Stimulated activated CD4-positive, alpha-beta T cell treated with anti-CD3 and anti-CD28 coated beads, TNF-alpha, amount 100 ng/mL, for 24 hours (primary cell): ENCODE measurements around the gene HOATZ.

ENCODE experiments used
- DNase-seq, 3 experiments: peaks; one replicate each; pipeline ENCODE4 v3.0.0-alpha.2; 2020; ENCODE audit warnings: low read depth in 3 of 3

Gene HOATZ

DNA sequence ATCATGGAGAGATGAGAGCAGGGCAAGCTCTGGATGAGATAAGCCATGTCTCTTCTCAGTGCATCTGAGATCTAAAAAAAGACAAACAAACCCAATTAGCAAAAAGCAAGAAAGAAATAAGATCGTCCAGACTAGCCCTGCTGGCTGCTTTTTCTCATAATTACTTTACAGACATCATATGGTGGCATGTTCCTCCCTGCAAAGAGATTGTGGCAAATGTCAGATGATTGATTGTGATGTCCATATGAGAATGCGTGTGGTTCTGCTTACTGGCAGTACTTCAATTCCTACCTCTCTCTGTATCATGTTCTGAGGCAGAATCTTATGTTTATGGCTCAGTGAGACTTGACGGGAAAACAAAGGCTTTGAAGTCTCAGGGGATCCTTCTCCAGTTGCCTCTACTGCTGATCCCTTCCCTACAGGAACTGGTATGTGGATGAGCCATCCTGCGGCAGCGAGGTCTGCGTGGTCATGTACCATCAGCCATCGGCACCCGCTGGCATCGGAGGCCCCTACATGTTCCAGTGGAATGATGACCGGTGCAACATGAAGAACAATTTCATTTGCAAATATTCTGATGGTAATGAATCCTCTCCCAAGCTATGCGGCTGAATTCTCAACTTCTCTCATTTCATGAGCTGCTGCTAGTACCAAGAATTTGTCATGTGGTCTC, 34.8 kb downstream of the HOATZ start:
- no peak for DNase-seq

DNA sequence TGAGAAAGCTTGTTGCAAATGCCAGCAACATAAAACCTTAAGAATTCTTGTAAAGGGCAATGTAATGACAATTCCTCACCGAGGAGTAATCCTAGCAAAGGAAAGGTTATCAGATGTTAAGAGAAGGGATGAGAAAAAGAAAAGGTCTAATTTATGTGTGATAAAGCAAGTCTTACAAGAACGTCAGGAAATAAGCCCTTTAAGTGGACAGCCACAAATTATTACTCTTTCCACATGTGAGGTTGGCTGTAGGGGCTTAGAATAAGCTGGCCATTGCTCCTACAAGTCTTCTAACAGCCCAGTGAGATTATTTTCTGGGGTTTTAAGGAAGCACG, 35.3 kb downstream of the HOATZ start:
- DNase-seq, result no peak

DNA sequence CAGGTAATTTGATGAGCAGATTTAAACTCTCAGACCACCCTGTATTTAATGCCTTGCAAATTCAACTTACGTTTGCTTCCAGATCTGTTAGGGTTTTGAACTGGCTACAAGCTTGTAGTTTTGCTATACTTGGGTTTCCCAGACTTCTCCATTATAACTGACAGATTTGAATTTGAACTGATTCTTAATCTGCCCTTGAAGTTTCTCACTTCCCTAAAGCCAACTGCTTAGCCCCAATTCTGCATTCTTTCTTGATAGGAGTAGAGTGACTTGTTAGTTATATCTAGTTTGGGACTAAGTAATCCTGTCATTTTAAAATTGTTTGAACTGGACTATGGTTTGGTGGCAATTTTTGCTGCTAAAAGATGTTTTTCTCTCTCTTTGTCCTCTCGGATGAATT, 35.7 kb downstream of the HOATZ start:
- no peak for DNase-seq

DNA sequence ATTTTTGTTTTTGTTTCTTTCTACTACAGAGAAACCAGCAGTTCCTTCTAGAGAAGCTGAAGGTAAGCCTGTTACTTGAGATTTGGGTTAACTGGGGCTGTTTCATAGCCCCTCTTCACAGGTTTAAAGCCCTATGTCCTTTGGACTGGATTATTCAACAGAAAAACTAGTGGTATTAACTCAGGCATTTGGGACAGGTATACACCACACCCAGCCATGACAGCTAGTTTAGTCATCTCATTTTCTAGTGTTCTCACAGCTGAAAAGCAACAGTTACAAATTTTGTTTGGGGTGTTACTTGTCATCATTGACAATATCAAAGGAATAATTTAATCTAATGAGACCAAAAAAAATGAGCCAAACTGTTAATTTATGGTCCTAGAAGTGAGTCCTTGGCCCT, 40.0 kb downstream of the HOATZ start:
- DNase-seq, result no peak

DNA sequence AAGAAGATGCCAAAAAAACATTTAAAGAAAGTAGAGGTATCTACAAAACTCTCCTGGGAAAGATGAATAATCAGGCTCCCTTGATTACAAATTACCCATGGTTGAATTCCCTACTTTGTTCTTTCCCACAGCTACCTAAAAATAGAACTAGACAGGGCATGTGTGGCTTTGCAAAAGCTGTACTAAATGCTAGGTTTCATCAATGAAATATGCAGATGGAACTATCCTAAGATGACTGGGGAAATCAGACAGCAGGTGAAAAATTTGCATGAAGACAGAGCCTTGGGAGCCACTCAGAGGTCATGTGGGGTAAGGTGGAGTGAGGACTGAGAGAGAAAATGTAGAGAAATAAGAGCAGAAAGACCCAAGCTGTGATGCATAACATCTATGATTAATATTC, 40.7 kb downstream of the HOATZ start:
- DNase-seq, result no peak

DNA sequence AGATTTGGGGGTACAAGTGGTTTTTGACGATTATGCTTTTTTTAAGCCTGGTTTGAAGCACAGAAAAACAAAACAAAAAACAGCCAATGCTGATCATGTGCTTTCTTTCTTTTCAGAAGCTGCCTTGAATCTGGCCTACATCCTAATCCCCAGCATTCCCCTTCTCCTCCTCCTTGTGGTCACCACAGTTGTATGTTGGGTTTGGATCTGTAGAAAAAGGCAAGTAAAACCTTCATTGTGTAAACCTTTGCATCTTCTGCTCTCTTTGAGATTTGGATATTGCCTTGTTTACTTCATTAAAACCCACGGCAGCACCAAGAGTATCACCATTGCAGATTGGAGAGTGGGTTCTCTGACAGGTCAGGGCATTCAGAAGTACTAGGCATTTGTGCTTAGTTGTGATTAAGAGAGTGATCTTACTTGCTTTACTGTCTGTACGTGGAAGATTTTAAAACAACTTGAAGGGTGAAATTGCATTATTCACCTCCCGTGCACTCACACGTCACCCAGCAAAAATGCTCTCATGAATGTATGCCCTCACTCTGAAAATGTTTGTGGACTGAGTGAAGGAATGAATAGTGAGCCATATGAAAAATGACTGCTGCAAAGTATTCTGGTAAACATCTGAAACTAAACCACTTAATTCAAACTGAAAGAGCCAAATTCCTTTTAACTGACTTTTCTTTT, 43.0 kb downstream of the HOATZ start:
- DNase-seq, result no peak

DNA sequence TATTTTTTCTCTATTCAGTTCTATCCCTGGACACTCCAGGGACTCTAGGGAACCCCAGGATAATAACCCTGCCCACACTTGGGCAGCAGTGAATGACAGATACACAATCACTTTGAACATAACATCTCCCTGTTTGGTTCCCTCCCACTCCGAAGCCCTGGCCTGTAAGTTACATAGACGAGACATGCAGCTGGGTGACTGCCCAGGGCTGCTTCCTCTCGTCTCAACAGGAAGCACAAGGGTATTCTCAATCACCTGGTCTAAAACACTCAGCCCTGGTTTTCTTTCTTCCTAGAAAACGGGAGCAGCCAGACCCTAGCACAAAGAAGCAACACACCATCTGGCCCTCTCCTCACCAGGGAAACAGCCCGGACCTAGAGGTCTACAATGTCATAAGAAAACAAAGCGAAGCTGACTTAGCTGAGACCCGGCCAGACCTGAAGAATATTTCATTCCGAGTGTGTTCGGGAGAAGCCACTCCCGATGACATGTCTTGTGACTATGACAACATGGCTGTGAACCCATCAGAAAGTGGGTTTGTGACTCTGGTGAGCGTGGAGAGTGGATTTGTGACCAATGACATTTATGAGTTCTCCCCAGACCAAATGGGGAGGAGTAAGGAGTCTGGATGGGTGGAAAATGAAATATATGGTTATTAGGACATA, 45.4 kb downstream of the HOATZ start:
- DNase-seq, result no peak

DNA sequence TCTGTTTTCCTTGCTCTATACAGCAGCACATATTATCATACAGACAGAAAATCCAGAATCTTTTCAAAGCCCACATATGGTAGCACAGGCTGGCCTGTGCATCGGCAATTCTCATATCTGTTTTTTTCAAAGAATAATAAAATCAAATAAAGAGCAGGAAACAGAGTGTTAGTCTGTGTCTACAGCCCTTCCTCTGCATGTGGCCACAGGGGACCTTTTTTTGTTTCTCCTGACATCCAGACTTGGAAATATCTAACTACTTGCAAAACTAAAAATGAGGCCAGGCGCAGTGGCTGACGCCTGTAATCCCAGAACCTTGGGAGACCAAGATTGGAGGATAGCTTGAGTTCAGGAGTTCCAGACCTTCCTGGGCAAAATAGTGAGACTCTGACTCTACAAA, 46.2 kb downstream of the HOATZ start:
- DNase-seq, result no peak

DNA sequence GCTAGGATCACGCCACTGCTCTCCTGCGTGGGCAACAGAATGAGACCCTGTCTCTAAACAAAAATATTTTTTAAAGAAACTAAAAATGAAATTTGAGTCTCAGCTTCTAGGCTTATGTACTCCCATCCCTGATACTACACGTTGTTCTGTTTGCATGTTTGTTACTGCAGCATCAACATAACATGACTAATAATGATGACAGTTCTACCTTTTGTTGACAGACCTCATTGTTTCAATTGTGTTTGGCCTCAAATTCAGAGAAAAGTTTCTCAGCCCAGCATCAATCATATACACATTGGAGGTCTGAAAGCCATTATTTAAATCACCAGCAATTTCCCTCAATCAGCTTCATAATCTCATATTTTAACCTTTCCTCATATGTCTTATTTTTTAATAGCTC, 46.7 kb downstream of the HOATZ start:
- no peak for DNase-seq

DNA sequence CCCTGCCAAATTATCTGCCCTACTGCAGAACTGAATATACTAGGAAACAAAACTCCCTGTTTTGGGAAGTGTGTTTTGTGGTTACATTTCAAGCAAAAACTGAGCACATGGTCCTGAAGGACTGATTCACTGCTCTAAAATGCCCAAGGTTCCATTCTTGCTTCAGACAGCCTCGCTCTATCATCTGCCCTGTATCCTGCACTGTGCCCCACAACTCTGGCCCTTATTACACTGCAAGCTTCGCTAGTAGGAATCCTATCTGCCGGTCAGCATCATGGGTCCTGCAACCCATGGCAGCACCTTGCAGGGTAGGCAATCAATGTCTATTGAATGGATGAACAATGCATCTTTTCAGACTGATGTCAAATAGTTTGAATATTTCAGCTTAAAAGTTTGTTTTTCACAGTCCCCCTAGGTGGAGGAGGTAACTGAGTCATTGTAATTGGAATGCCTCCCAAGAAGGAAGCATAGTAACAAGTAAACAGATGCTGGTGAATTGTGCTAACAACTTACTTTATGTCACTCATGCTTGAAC, 47.3 kb downstream of the HOATZ start:
- no peak for DNase-seq

DNA sequence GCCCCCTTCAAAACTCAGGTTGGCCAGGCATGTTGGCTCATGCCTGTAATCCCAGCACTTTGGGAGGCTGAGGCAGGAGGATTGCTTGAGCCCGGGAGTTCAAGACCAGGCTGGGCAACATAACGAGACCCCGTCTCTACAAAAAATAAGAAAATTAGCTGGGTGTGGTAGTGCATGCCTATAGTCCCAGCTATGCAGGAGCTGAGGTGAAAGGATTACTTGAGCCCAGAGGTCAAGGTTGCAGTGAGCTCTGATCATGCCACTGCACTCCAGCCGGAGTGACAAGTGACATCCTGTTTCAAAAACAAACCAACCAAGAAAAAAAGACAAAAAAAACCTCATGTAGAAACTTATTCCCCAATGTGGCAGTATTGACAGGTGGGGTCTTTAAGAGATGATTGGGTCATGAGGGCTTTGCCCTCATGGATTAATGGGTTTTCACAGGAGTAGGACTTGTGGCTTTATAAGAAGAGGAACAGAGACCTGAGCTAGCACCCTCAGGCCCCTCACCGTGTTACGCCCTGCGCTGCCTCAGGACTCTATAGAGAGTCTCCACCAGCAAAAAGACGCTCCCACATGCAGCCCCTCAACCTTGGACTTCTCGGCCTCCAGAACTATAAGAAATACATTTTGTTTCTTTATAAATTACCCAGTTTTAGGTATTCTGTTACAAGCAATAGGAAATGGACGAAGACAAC, 48.3 kb downstream of the HOATZ start:
- DNase-seq, result no peak

DNA sequence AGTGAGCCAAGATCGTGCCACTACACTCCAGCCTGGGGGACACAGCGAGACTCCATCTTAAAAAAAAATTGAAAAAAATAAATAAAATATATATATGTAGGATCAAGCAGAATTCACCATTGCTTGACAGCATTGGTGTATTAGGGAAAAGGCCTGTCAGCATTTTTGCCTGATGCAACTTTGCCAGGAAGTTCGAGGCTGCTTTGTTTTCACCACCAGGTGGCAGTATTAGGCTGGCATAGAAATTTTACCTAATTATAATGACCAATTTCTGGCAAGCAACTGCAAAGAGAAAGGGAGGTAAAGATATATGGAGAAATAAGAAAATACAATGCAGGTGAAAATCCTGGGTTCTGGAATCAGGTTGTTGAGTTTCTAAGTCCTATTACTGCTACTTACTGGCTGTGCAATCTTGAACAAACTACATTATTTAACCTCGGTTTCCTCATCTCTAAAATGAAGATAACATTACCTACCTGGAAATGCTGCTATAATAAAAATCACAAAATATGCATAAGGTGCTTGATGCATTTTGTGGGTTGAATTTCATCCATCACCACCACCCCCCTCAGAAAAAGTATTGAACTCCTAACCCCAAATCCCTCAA, 50.6 kb downstream of the HOATZ start:
- peak; percentile 26 to 62 (median 50) for DNase-seq

DNA sequence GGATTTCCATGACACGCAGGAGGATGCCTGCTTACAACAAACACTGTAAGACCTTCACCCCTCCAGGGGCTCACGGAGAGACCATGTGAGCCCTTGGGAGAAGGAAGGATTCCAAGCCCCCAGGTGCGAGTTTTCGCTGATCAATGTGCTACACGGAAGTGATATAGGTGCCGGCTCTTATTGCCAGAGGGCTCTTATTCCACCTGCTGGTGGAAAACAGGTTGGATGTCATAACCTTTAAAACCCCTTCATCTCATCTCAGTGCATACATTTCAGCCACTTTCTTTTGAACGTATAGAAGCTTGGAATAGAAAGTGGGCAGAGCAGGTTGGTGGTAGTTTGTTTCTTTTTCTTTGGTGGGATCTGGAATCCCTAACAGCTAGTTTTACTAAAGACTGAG, 51.7 kb downstream of the HOATZ start:
- DNase-seq, result no peak

DNA sequence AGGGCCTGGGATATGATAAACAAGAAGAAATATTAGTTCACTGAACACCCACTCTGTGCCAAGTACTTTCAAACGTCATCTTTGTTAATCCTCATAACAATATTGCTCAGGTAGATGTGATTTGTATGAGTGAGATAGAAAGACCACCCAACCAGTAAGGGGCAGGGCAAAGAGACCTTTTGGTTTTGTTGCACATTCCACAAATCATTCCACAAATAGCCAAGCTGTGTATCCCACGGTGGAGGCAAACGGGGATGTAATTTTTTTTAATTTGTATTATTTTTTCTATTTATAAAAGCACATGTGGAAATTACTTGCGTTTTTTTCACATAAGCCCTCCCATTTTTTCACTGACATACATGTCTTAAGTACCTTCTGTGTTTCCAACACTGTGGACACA, 54.9 kb downstream of the HOATZ start:
- DNase-seq, result no peak

DNA sequence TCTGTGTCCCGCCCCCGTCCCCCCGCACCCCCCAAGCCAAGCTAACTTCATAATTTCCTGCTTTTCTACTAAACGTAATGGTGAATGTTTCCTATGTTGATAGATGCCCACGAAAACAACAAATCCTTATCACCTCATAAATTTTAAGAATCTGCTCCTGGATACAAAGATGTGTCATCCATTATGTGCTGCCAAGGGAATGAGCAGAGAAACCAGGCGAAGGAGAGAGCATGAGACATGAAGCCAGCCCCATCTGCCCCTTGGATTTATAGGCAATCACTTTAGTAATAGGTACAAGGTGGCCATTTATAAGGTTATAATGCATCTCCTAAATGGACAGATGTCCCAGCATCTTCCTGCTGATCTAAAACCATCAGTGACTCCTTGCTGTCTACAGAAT, 56.2 kb downstream of the HOATZ start:
- DNase-seq, result no peak

DNA sequence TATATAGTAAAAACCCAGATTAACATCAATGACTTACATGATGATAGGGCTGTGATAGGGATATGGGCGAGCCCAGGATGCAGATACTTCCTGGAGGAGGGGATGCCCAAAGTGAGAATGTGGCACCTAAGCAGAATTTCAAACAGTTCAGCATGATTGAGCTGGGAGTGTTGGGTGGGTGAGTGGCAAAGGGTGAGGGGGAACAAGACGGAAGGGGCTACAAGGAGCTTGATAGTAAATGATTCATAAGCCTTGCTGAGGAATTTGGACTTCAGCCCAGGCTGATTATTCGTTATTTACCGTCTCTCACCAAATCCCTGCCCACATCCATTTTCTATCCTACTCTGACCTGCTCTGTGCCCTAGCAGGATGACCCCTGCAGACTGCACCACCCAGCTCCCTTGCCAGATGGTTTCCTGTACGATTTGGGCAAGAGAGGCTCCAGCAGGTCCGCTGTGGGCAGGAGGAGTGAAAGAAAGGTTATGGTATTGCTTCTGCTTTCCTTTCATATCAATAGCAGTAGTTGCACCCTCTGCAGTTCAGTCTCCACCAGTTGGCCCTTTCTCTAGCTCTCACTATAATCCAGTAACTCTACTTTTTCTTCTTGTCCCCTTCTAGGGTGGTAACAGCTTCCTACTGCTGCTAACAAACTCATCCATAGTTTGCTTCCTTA, 57.4 kb downstream of the HOATZ start:
- DNase-seq, result no peak

DNA sequence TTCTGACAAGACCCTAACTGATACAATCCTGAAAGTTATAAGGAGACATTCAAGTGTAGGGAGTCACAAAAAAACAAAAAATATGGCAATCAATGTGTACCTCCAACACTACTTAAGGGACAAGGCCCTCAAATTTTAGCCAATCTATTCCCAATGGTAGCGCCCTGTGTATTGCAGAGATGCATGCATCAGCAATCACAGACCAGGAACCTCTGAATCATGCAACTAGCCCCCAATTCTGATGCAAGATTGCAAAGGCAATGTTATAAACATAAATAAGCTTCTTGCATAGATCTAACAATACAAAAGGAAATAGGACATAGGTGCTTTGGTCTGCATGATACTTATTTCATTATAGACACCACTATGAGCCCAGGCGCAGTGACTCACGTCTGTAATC, 58.0 kb downstream of the HOATZ start:
- DNase-seq, result no peak

DNA sequence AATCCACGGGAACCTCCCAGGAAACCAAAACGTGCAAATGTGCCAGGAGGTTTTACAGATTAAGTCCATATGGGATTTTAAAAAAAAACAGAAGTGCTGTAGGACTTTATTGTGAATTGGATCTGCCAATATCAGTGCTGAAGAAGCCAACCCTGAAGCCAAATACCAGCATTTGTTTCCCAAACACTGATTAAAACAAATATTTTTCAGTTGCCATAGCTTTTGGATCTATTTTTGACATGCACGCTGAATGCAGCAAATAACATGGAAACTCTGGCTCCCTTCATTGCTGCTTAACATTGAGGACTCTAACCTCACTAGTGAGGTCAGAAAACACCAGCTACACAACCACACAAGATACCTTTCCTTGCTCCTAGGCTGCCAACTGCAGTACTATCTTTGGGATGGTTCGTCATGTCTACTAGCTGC, 59.3 kb downstream of the HOATZ start:
- DNase-seq, result no peak

DNA sequence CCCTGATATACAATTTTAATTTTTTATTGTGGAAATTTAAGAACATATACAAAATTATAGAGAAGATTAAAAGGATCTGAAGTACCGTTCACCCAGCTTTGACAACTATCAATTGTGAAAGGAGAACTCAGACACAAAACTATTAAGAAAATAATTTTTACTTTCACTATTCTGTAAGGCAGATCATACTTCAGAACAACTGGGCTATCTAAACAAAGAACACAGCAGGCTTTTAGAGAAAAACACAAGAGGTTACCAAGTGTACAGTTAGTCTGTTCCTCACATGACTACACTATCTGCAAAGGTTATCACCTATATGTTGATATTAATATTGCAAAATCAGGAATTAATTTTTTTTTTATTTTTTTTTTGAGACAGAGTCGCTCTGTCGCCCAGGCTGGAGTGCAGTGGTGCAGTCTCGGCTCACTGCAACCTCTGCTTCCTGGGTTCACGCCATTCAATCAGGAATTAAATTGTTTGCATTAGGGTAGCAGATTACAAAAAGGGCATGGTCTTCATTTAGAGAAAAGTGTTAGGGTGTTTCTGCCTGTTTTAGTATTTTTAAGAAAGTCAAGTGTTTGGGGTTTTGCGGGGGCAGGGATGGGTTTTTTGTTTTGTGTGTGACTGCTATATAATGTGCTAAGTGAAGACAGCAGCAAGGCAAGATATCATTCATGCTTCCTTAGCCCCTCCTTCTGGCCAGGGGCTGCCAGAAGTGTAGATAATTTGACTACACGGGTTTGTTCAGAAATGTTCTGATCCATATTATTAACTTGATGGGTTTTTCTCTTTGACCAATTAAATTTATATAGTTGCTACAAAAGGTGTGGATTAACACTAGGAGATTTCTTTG, 60.0 kb downstream of the HOATZ start:
- no peak for DNase-seq

DNA sequence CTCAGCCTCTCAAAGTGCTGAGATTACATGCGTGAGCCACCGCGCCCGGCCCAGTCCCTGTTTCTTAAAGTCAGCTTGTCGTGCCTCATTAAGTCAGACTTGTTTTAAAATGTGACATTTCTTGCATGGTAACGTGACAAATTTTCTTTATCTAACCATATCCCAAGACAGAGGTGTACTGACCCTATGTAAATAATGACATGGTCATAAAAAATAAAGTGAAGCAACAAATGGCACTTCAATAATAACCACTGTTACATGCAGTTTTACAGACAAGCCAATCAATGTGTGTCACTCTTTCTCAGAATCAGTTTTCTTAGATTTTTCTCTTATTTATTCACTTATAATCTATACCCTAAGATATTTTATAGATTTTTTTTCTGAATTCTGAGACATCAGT, 61.2 kb downstream of the HOATZ start:
- no peak for DNase-seq

DNA sequence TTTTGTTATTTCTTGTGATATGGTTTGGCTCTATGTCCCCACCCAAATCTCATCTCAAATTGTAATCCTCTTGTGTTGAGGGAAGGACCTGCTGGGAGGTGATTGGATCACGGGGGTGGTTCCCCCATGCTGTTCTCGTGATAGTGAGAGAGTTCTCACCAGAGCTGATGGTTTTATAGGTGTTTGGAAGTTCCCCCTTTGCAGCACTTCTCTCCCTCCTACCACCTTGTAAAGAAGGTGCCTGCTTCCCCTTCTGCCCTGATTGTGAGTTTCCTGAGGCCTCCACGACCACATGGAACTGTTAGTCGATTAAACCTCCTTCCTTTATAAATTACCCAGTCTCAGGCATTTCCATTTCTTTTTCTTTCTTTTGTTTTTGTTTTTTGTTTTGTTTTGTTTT, 63.2 kb downstream of the HOATZ start:
- no peak for DNase-seq
